Measurements from ENCODE around the gene EML4.
"Not testable (repeated sequence)": the region's sequence is repeated elsewhere in the genome, so short reads cannot be mapped to it uniquely, and the experiment has no call there.

EML4 gene

DNA sequence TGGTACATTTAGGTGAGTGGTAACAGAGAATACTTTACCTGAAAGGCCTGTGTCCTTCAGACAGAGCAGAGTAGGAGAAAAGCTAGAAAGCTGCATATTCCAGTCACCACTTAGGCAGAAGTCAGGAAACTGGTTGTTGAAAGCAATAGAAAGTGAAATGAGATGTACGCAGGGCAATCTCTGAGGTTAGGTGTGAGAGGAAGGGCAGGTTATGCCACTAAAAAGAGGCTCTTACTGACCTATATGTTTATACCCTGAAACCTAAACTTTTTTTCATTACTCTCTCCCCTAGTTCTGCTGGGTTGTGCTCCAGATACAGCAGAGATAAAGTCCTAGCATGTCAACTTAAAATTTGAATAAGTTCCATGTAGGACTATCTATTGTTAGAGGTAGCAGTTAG, 98.4 kb downstream of the EML4 start:
- DNase-seq = no peak

GRCh38 chr2:42268528-42269151, 99.5 kb downstream of the EML4 start:
- no peak for DNase-seq

DNA sequence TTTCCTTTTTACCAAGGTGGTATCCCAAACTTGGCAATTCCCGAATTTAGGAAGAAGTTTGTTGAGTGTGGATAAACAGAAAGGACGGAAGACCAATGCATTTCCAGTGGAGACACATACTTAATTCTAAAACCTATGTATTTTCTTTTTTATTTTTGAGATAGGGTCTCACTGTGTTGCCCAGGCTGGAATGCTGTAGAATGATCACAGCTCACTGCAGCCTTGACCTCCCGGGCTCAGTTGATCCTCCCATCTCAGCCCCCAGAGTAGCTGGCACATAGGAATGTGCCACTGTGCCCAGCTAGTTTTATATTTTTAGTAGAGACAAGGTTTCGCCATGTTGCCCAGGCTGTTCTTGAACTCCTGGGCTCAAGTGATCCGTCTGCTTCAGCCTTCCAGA, 101.6 kb downstream of the EML4 start:
- no peak for DNase-seq

GRCh38 chr2:42271246-42271645, 102.1 kb downstream of the EML4 start:
- DNase-seq = not testable (repeated sequence)

DNA sequence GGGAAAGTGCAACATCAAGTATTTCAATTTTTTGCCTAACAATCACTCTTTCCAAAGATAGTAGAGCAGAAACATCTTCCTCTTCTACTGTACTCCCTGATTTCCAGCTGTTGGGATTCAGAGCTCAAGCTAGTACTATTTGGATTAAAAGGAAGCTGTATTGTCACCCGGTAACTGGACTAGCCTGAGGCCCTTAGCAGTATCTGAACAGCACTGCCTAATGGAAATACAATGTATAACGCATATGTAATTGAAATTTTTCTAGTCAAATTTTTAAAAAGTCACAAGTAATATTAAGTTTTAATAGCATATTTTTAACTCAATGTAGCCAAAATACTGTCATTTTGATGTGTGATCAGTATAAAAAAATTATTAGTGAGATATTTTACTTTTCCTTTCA, 105.7 kb downstream of the EML4 start:
- DNase-seq = no peak

DNA sequence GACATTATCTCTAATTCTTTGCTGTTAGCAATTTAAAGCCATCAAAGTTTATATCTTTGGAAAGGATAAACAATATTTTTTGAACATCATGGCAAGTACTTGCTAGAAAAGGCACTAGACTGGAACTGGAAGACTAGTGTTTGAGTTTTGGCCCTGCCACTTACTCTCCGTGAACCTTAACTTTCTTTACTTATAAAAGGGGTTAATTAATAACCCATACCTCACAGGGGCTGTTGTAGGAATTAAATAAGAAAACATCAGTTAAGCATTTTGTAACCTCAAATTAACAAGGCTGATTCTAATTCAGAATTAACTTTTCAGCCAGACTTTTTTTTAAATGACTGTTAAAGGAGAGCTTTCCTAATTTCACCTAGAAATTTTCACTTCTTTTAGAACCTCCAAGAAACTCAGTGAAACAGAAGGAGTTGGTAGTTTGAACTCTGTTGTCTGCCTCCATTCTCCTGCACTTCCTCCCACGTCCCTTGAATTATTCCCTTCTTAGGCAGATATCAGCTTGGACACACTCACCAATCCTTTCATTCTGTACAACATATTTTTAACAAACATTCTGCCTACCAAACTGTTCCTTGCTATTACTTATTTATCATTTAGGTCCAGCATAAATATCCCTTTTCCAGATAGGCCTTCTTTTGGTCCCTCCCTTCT, 112.4 kb downstream of the EML4 start:
- no peak for DNase-seq

- no peak for DNase-seq
Observed at GRCh38 chr2:42284019-42284418, 114.9 kb downstream of the EML4 start.

DNA sequence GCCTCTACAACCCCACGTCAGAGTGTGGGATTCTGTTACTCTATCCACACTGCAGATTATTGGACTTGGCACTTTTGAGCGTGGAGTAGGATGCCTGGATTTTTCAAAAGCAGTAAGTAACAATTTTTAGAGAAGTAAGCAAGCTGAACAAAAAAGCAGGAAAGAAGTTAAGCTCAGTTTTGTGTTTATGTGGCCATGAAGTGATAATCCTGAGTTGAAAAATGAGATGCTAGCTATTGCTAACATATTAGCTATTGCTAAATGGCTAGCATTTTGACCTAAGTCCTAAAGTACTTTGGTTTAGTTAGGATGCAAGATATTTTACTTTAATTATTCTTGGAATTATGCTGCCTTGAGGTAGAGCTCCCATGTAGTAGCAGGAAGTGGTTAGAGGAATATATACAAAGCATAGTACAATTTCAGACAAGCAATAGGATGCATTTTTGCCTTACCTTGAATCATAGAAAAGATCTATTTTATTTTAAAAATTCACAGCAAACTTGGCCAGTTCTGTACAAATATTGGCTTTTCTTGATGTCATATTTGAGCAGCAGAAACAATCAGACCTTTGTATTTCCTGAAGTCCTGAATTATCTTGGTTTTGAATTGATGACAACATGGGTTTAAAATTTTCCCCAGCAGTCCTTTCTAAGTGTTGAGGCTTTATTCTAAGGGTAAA, 117.3 kb downstream of the EML4 start:
- DNase-seq = no peak

DNA sequence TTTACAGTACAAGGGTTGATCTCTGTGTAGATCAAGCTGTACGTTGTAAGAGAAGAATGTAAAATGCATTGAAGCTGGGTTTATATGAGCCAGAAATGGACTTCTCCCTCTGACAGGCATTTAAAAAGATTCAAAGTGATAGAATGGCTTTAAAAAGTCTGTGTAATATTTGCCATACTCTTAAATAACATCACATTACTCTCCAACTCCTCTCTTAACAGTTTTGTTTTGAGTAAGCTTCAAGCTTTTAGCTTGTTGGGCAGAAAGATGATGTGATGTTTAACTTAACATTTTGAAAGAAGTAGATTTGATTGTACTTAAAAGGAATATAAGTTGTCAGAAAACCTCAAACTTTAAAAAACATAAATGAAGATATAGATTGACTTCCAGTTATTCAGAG, 119.7 kb downstream of the EML4 start:
- DNase-seq = no peak

GRCh38 chr2:42289222-42289621, 120.1 kb downstream of the EML4 start:
- no peak for DNase-seq

- DNase-seq = no peak
Observed at GRCh38 chr2:42290005-42290404, 120.9 kb downstream of the EML4 start.

GRCh38 chr2:42293019-42293418, 123.9 kb downstream of the EML4 start:
- DNase-seq = no peak

GRCh38 chr2:42296226-42296625, 127.1 kb downstream of the EML4 start:
- no peak for DNase-seq

- DNase-seq = no peak
Observed at GRCh38 chr2:42297322-42297936, 128.3 kb downstream of the EML4 start.

DNA sequence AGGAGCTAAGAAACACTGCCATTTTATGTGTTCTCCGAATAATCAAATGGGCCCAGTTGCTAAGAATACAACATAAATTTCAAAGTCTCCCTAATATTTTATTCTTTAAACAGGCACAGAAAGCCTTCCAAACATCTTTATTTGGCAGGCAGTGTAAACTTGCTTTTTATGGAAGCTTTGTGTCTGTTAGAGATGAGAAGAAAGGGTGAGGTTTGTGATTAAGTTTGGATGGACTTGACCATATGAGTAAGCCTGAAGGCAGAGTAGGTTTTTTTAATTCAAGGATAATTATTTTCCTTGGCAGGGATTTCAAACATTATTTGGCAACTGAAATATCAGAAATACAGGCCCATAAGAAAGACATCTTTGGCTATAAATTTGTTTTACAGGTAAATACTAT, 129.0 kb downstream of the EML4 start:
- DNase-seq = no peak

DNA sequence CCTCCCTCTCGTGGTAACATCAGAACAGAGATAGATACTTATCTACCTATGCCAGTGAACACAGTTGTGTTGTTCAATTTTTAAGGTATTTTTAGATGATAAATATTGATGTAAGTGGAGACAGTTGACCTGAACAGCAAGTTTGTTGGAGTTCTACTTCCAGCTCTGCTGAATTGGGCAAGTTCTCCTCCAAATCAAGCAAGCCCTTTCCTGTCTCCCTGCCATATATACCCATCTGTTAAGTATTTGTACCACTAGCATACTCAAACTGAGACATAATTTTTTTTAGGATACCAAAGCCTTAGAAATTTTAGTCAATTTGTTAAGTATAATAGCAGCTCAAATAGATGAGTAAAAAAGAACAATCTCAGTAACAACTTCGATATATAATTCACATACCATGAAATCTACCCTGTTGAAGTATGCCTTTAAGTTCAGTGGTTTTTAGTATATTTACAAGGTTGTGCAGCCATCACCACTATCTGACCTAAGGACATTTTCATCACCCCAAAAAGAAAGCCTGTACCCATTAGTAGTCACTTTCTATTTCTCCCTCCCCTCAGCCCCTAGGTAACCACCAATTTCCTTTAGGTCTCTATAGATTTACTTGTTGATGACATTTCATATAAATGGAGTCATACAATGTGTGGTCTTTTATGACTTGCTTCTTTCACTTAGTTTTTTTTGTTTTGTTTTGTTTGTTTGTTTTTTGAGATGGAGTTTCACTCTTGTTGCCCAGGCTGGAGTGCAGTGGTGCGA, 130.0 kb downstream of the EML4 start:
- no peak for DNase-seq

DNA sequence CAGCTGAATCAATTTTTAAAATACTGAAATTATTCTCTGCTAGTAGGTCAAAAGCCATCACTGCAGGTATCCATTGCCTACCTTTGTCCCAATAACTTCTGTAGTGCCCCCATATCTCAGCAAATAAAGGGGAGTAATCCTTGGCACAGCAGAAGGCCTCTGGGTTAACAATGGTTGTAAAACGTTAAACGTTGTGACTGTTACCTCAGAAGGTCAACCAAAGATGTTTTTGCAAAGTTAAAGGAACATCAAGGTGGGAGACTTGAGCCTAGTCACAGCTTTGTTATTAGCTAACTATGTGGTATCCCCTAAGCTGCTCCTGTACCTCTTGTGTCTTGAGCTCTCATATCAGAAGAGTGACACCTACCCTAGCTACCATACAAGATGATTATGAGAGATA, 131.4 kb downstream of the EML4 start:
- DNase-seq = no peak

- no peak for DNase-seq
Observed at GRCh38 chr2:42303252-42303651, 134.1 kb downstream of the EML4 start.

DNA sequence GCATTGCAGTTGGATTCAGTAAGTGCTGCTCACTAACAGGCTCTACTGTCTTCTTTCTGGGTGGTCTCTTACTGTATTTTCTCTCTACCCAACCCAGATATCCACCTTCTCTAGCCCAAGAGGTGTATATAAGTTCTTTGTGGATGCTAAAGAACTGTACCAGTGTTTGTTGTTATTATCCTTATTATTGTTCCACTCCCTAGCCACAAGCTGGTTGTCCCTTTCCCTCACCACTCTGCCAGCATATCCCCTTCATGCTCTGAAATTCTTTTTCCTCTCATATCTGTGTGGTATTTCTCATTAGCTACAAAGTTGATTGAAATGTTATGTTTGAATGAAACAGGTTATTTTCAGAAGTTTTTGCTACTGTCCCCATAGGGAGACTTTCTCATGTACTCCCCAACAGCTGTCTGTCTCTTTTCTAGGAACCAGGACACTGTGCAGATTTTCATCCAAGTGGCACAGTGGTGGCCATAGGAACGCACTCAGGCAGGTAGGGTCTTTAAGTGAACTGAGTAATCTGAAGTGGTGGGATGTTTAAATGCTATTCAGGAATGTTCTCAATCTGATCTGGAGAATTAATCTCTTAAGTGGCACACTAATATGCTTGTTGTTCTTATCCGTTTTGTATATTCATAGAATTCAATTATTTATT, 135.0 kb downstream of the EML4 start:
- DNase-seq = no peak

GRCh38 chr2:42307180-42307579, 138.0 kb downstream of the EML4 start:
- DNase-seq = no peak

- DNase-seq = no peak
Observed at GRCh38 chr2:42309366-42309765, 140.2 kb downstream of the EML4 start.

- DNase-seq = no peak
Observed at GRCh38 chr2:42310007-42310515, 140.9 kb downstream of the EML4 start.

All from C1 segment of cervical spinal cord (tissue), 14 donors.